GM19463 (cell line): ENCODE measurements around the gene ACO2.
A peak's percentile ranks its signal among the peaks of the same experiment; 100 is the strongest.
"Not testable (repeated sequence)": the region's sequence is repeated elsewhere in the genome, so short reads cannot be mapped to it uniquely, and the experiment has no call there.

Experiments used
- ATAC-seq: cut with Tn5 transposase; IDR thresholded peaks from one replicate; pipeline ENCODE4 v1.9.1; 2021; ENCODE audit warnings: mild to moderate bottlenecking, moderate library complexity; ENCODE audit not compliant: unreplicated experiment

Gene ACO2

DNA sequence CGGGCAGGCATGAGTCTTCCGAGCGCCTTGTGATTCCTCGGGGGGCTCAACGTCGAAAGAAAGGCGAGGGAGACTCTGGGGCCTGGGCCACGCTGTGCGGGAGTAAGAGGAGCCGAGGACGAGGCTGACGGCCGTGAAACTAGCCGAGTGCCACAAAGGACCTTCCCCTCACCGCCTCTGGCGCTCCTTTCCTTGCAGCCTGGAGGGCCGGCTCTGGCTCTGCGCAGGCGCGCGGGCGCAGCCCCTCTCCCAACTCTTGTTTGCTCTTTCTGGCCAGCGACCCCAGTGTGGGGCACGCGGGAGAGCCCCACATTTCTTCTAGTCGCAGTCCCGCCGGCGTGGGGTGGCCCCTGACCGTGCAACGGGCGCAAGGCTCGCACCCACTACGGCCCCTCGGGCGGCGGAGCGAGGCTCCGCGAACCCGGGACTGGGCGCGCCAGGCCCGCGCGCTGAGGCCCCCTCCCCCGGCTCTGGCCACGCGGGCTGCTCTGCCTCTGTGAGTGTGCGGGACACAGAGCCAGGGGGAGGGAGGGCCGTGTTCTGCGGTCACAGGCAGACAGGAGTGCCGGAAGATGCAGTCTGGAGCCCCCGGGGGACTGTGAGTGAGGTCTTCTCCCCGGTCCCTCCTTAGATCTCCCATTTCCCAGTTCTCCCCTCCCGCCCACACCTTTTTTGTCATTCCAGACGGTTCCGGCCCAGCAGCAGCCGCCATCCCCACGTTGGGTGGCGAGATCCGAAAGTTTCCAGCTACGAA is 21.3 kb upstream of the ACO2 start:
- no peak for ATAC-seq

DNA sequence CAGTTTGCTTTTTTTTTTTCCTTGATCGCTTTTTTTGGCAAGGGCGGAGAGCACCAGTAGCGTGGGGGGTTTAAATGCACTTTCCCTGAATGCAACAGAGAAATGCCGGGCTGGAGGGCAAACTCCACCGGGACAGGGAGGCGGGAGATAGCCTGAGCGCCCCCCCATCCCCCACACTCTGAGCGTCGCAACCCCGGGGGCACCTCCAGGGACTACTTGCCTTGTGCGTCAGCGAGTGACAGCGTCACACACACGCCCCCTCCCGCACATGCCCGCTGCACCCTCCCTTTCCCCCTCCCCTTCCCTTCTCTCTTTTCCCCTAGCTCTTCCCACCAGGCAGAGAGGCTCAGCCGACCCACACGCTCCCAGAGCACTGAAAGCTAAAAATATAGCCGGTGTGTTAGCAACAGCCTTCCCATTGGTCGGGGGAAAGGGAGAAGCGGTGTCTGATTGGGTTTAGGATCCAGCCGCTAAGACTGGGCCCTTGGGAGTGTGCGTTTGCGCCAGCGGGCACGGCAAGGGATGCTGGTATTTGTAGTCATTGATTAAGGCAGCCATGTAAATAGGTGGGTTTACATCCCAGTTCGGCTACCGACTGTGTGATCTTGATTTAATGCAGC is 20.6 kb upstream of the ACO2 start:
- peak; percentile 58 for ATAC-seq

DNA sequence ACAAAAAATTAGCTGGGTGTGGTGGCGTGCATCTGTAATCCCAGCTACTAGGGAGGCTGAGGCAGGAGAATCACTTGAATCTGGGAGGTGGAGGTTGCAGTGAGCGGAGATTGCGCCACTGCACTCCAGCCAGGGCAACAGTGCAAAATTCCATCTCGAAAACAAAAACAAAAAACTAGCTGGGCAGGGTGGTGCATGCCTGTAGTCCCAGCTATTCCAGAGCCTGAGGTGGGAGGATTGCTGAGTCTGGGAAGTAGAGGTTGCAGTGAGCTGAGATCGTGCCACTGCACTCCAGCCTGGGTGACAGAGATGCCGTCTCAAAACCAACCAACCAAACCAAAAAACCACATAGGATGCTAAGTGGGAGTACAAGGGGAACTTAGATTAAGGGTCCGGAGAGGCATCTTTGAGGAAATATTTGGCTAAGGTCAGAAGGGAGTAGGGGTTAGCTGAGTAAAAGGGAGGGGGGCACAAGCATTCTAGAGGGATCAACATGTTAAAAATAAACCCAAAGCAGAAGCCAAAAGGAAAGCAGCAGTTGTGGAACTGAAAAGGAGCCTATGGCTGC is 10.7 kb upstream of the ACO2 start:
- ATAC-seq, result no peak

DNA sequence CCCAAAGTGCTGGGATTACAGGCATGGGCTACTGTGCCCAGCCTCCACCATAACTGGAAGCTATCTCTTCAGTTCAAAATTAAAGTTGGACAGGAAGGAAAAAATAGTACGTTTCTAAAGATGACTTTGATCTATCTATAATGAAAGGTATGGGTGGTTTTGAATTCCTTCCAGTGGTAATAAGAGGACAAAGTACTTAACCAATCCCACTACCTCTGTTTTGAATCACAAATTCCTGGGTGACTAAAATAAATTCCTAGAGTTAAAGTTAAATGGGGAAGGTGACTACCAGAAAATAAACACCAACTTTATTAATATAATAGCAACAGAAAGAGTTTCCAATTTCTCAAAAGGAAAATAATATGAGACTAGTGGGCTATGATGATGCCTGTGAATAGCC is 9.5 kb upstream of the ACO2 start:
- ATAC-seq, result no peak

DNA sequence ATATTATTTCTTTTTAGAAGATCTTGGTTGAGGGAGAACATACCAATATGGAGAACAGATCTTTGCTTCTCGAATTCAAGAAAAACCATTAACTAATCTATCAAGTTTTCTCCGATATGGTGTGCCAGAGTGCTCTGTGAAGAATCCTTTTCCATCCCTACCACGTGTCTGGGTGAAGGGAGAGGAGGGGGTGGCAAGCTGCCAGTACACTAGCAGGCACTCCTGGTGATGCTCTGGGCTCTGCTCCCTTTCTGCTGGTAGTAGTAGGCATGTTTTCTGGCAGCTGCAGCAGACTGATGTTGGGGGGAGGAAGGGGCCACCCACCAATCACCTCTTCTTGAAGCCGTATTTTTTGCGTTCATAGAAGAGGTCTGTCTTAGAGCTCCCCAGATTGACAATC is 8.8 kb upstream of the ACO2 start:
- ATAC-seq, result not testable (repeated sequence)

DNA sequence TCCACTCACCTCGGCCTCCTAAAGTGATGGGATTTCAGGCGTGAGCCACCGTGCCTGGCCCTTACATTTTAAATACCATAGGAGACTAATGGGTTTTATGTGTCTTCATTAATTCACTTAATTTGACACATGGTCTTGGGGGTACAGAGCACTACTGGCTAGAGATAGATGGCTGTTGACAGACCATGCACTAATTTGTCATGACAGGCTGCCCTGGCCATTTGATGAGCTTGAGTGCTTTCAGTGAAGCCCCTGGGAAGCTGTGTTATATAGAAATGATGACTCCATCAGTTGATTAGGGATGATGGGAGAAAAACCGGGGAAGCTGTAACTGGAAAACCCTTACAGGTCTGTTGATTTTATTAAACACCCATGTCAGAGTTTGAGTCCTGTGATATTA is 7.0 kb upstream of the ACO2 start:
- no peak for ATAC-seq

DNA sequence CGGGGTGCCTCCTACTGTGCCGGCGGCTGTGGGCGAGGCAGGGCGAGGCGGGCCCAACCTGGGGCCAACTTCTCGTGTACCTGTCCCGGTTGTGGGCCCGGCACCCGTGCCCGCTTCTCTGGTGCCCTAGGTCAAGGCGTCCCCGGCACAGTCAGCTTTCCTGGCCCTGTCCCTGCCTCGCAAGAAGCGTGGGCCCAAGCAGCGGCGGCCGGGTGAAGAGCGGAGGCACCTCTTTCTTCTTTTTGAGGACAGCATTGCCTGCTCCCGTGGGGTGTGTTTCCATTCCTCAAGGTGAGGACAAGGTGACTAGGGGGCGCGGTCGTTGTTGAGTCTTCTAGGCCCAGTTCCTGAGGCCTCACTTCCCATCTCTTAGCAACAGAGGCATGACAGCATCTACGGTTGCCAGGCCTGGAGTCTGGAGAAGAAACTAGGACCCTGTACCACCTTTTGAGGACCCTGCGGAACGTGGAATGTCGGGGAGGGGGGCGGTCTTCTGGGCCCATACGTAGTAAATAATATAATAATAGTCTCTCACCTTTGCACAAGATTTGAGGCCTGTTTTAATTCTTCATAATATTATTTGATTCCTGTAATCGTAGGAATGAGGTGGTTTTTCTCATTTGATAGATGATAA is 418 bp downstream of the ACO2 start:
- ATAC-seq, result no peak

DNA sequence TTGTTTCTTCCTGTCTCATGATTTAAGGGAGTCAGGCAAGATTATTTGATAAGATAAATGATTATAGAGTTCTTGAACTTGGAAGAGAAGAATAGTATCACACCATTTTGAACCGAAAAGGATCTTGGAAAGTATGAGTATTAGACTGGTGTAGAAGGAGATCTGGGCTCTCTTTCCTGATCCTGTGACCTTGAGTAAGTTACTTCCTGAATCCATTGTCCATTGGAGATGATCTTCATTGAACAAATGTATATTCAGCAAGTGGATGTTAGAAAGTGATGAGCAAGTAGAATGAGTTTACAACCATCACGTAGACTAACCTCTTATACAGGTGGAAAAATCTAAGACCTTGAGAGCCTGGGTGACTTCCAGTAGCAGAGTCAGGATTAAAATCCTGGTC is 2.0 kb downstream of the ACO2 start:
- ATAC-seq, result no peak

DNA sequence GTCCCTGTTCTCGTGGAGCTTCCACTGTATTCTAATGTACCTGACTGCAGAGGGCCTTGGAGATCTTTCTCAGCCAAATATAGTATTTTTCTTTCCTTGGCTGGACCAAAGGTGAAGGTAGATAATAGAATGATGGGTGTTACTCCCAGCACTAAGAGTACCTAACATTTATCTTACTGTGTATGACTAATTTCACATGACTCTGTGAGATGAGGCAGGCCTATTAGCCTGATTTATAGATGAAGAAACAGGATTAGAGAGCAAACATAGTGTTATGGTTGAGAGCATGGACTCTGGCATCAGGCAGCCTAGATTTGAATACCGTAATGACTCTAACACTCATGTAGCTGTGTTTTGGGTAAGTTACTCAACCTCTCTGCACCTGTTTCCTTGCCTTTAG is 2.7 kb downstream of the ACO2 start:
- ATAC-seq, result no peak

DNA sequence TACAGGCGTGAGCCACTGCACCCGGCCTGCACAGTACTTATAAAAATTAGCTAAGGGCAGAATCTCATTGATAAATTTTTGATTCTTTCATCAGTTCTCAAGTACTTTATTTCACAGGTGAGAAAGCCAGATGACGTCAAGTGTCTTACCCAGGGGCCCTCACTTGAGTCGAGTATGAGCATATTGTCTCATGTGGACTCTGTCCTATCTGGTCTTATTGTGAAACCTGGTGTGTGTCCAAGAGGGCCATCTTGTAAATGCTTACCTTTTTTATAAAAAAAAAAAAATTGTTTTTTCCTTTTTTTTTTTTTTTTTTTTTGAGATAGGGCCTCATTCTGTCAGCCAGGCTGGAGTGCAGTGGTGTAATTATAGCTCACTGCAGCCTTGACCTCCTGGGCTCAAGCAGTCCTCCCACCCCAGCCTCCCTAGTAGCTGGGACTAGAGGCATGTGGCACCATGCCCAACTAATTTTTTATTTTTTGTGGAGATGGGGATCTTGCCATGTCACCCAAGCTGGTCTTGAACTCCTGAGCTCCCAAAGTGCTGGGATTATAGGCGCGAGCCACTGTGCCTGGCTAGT is 6.0 kb downstream of the ACO2 start:
- no peak for ATAC-seq

DNA sequence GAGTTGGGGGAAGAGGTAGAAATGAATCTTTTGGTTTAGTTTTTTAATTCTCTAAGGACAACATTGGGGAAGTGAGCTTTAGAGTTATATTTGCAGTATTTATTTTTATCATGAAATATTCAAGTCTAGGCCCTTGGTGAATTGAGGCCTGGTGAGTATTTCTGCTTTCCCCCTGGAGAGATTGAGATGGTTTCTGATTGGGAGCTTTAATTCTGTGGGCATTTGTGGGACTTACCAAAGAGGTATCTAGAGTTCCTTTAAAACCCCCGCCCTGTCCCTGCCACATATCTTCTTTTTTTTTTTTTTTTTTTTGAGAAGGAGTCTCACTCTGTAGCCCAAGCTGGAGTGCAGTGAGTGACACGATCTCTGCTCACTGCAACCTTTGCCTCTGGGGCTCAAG is 9.6 kb downstream of the ACO2 start:
- peak; percentile 3 for ATAC-seq

DNA sequence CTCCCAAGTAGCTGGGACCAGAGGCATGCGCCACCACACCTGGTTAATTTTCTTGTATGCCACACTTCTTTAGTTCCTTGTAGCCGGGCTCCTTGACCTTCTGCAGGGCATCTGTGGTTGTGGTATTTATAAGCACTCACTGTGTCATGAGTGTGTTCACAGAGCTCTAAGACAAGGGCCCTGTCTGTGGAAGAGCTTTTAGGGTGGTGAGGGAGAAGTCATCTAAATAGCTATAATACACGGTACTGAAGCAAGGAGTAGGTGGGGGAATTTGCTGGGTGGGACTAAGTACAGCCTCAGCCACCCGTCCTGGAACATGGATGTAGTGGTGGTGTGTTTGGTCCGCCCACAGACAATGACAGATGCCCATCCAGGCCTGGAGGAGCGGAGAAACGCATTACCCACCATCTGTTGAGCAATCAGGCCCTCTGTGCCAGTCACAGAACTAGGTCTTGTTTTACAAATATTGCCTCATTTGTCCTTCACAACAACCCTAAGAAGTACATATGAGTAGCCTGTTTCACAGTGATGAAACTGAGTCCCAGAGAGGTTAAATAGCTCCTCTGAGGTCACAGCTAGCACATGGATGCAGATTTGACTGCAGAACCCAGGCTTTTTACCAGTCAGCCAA is 10.1 kb downstream of the ACO2 start:
- peak; percentile 43 for ATAC-seq

DNA sequence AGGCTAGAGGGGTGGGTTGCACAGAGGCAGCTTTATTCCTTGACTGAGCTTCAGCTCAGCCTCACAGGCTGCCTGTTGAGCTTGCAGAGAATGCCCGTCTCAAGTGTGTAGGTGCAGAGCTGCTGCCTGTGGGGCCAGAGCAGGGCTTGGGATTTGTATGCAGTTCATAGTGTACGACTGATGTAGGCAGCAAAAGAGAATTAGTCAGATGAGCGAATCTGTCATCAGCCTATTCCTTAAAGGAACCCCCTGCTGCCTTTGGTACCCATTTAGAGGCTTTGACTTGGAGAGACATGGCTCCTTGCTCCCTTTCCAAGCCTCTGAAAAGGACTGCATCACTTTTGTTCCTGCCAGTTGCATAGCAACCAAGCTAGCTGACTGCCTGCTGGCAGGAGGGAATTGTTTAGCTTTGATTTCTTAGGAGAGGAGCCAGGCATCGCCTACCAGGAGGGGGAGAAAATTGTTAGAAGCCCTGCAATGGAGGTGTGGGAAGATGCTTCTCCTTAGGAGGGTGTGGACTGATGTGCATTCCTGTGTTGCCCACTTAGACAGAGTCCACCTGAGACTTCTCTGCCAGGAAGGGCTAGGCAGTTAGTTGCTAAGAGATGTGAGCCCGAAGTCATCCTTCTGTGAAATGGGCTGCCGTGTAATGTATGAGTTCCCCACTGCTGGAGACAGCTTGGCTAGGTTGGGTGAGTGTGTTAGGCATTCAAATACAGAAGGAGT is 10.9 kb downstream of the ACO2 start:
- no peak for ATAC-seq

DNA sequence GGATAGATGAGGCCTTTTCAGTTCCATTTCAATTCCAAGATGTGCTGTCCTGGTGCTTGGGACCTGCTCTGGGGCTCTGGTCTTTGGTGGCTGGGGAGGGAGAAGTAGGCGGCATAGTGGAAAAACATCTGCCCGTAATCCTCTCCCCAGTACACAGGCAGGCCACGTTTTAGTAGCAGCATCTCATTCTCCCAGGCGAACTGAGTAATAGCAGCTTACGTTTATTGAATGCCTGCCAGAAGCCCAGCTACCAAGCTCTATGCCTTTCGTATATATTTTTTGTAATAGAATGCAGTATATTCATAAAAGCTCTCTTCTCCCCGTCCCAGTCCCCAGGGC is 11.4 kb downstream of the ACO2 start:
- no peak for ATAC-seq

DNA sequence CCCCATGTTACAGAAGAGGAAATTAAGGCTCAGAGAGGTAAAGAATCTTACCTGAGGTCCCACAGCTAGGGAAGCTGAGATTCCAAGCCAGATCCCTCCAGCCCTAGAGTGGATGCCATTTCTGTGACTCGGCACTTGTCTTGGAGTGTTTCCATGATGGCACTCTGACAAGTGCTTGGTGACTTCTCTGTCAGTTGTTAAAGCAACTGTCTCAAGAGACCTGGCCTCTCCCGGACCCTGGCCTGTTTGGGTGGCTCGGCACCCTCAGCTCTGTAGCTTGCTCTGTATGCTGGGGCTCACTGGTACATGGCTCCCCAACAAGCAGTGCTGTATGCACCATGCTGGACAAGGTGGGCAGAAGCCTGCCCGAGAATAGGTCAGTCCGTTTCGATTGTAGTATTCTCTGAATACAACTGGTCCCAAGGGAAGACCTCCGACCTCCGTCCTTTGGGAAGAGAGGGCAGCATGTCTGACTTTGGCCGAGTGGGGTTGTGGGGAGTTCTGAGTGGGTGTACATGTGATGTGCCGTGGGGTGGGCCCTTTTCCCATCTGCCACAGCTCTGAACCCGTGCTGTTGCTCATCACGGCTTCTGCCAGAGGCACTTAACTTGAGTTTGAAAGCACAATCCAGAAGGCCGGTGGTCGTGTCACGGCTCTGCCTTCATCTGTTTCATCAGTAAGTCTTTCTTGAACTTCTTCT is 12.4 kb downstream of the ACO2 start:
- ATAC-seq, result no peak

DNA sequence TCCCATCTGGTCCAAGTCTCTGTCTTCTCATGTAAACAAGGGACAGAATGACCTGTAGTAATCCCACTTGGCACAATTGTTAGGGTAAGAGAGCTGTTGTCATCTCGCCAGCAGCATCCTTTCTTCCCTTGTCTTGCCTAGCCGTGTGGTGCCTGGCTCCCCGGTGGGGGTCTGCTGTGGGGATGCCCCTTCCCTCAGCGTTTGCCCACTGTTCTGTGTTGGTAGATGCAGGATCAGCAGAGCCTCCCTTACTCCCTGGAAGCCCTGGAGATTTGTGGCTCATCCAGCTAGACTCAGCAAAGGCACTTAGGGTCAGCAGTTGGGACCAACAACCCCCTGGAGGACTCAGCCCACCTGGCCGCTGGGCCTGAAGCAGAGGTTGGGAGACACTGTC is 13.0 kb downstream of the ACO2 start:
- ATAC-seq, result no peak

DNA sequence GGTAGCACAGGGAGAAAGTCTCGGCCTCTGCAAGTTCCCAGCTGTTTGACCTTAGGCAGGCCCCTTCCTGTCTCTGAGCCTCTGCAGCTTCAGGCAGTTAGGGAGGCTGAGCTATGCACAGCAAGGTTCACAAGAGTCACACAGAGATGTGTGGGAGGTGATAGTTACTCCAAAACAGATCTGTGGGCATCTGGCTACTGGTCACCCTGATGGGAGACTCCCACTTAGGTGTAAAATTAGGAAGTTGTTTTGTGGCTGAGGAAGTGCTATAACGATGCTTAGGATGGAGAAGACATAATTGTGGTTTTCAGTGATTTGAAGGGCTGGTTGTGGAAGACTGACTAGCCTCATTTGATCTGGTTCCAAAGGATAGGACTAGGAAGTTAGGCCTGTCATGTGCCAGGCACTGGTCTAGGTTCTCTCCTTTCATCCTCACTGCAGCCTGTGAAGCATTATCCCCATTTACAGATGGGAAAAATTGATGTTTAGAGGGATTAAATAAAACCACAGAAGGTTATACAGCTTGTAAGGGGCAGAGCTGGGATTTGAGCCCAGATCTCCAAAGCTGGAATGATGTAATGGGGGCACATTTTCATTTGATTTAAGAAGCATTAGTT is 13.5 kb downstream of the ACO2 start:
- no peak for ATAC-seq

DNA sequence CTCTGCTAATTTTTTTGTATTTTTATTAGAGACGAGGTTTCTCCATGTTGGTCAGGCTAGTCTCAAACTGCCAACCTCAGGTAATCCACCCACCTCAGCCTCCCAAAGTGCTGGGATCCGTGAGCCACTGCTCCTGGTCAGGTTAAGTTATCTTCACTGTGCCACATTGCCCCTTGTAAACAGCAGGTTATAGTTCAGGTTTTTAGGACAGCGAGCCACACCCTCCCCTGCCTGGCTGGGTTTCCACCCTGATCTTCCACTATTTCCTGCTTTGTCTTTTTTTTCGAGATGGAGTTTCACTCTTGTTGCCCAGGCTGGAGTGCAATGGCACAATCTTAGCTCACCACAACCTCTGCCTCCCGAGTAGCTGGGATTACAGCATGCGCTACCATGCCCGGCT is 16.1 kb downstream of the ACO2 start:
- ATAC-seq, result no peak

DNA sequence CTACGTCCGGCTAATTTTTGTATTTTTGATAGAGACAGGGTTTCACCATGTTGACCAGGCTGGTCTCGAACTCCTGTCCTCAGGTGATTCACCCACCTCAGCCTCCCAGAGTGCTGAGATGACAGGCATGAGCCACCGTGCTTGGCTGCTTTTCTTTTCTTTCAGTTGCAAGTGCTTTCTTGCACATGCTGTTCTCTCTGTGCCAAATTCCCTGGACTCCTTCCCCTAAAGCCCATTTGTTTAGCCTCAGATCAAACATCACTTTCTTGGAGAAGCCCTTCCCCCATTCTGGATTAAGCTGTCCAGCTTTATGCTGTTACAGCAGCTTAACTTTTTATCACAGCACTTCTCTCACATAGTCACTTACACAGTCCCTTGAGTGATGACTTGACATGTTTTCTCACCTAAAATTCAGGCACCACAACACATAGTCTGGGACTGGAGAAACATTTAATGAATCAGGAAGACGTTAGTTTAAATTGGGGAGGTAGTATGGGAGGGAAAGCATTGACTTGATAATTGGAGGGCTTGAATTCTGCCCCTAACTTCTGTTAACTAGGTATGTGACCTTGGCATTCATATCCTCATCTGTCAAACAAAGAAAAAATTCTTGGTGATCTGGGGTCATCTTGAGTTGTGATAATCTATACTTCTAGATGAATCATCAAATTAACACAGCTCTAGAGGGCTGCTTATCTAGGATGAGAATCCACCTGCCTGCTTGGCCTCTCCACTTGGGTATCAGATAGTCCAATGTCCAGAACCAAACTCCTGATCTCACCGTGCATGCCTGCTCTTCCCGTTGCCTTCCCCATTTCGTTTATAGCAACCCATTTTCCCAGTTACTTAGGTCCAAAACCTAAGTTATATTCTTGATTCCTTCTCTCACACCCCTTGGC is 18.4 kb downstream of the ACO2 start:
- ATAC-seq, result no peak
